Measurements from ENCODE around the gene UBE2H. TPM values are rescaled to one million over a fixed set of nuclear protein-coding genes. Genes with fewer than 3 reads are reported as not detected.
"Not testable (repeated sequence)": the region's sequence is repeated elsewhere in the genome, so short reads cannot be mapped to it uniquely, and the experiment has no call there.

UBE2H gene
- polyA plus RNA-seq, 4 donors: 112 to 140 (median 128) TPM

DNA sequence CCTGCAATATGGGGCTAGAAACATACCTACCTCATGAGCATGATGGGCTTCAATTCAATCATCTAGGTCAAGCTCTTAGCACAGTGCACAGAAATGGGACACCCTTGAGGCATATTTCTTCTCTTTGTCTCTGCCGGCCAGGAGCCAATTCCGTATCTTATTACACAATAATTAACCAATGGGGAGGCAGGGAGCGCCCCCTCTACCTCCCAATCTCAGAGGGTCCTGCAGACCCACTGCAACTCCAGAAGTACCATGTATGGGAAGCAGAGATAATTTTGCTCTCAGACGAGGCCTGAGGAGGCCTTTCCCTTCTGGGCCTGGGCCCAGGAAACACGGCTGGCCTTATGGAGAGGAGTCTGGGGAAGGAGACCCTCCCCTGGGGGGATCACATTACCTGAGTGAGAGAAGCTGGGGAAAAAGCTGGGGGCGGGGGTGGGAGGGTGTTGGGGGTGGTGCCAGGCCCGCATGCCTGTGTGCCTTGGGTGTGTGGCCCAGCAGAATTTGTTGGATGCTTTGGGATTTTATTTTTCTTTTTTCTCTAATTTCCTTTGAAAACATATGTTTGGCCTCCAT lies 155.5 kb downstream of the UBE2H start:
- no peak for DNase-seq (ENCODE audit: low read depth in 4 of 4, low spot score in 3 of 4)

DNA sequence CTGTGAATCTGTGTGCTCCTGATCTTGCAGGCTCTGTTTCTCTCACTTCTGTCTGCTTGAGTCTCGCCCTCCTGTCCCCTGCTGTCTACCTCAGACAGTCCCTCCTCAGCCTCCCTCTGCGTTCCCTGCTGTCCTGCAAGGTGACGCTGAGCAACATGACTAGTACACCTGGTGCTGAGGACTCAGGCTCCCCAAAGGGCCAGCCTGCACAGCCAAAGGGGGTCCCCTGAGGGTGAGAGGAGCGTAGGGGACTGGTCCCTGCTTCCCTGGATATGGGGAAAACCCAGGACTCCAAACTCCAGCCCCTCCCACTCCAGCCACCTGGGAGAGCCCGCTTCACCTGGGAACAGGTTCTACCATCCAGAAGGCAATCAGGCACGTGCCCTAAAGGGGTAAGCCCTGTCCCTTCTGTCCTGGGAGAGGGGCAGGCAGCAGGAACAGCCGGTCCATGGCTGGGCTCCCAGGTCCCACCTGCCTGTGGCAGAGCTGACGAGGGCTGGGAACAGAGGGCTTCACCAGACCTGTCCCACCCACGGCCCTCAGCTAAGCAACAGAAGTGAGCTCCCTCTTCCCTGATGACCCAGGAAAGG lies 156.5 kb downstream of the UBE2H start:
- DNase-seq (ENCODE audit: low read depth in 4 of 4, low spot score in 3 of 4): no peak

DNA sequence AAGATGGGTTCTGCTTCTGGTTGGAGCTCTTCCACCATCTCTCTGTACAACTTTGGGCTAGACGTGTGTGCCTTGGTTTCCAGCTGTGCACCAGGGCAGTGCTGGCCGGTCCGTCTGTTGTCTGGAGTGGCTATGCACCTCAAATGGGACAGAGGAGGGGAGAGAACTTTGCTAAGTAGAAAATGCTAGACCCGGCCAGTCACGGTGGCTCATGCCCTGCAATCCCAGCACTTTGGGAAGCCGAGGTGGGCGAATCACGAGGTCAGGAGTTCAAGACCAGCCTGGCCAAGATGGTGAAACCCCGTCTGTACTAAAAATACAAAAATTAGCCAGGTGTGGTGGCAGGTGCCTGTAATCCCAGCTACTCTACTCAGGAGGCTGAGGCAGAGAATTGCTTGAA lies 158.3 kb downstream of the UBE2H start:
- DNase-seq (ENCODE audit: low read depth in 4 of 4, low spot score in 3 of 4): not testable (repeated sequence)

DNA sequence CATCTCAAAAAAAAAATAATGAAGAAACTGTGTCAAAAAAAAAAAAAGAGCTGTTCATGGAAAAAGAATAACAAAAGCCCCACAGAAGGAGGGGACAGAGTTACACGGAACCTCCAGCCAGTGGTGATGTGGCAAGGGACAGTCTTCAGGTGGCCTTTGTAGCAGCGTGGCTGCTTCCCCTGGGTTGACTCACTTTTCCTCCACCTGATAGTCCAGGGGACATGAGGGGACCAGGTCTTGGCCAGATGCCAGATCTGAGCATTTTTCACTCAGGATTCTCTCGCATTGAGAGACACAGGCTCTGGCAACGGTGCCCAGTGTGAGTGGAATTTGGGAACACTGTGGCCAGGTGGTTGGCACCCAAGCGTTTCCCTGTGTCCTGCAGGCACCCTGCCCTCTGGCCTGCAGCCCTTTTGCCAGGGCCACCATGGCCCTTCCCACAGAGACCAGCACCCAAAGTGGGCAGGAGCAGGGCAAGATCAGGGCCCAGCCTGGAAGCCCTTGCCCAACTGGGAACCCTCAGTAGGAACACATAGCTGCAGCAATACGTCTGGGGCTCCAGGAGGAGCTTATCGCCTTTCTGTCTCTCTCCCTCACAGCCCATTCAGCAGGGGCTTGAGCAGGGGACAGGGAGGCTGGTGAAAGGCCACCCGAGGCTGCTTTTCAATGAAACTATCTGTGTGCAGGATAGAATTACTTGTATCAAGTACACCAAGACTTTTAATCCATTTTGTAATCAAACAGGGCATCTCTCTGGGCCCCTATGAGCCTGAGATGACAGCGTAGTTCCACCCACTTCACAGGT lies 159.1 kb downstream of the UBE2H start:
- DNase-seq (ENCODE audit: low read depth in 4 of 4, low spot score in 3 of 4): no peak

DNA sequence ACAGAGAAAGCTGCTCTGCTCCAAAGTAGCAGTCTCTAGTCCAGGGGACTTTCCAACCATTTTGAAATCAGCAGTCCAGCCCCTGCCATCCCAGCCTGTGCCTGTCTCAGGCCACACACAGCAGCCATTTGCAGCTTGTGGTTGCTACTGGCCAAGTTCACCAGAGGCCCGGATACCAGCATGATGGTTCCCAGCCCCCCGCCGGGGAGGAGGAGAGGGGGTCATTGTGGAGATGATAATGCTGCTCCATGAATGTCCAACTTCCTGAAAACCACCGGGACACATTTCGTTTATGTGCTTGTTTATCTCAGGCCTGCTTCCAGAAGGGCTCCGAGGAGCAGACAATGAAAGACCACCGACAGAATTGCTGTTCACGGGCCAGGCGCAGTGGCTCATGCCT lies 160.0 kb downstream of the UBE2H start:
- DNase-seq (ENCODE audit: low read depth in 4 of 4, low spot score in 3 of 4): no peak

DNA sequence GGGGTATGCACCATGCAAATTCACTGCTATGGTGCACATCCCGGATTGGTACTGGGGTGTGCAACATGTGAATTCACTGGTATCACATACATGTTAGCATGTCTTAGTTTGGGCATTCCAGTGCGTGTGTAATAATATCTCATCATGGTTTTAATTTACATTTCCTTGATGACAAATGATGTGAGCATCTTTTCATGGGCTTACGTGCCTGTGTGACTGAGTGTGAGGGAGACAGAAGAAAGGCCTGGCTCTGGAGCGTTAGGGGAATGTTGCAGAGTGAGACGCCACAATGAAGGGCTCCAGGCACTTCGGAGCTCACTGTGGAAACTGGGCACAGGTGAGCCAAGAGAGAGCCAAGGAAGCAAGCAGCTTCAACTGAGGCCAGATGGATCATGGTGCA lies 162.6 kb downstream of the UBE2H start:
- DNase-seq (ENCODE audit: low read depth in 4 of 4, low spot score in 3 of 4): no peak

DNA sequence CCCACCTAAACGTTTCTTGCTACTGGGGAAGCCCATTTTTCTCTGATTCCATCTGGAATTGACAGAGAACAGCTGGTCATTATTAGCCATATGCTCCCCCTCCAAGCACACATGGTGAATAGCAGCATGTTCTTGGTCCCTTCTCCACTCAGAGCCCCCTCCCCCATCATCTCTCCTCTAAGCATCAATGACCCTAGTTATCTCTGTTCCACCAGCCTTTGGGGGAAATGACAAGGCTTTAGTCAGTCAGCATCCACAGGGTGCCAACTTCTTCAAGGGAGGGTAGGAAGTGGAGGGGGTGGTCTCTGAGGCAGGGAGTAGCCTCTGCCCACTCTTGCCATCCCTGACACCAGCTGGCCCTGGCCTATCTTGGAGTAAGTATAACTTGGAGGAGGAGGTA lies 163.1 kb downstream of the UBE2H start:
- no peak for DNase-seq (ENCODE audit: low read depth in 4 of 4, low spot score in 3 of 4)

DNA sequence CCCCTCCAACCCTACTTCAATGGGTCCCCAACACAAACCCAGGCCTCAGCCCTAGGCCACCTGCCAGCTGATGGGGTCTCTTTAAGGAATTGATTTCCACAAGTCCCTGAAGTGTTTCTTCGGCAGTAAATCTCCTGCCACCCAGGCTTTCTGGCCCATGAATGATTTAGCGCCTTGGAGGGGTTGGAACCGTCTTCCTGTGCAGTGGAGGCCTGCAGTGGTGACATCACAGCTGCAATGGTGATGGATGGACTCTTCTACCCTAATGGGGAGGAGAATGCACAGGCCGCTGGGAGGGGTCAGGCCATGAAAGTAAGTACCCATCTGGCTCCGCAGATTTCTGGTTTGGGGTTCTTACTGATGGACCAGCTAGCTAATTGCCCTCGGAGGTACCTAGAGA lies 163.8 kb downstream of the UBE2H start:
- DNase-seq (ENCODE audit: low read depth in 4 of 4, low spot score in 3 of 4): no peak

DNA sequence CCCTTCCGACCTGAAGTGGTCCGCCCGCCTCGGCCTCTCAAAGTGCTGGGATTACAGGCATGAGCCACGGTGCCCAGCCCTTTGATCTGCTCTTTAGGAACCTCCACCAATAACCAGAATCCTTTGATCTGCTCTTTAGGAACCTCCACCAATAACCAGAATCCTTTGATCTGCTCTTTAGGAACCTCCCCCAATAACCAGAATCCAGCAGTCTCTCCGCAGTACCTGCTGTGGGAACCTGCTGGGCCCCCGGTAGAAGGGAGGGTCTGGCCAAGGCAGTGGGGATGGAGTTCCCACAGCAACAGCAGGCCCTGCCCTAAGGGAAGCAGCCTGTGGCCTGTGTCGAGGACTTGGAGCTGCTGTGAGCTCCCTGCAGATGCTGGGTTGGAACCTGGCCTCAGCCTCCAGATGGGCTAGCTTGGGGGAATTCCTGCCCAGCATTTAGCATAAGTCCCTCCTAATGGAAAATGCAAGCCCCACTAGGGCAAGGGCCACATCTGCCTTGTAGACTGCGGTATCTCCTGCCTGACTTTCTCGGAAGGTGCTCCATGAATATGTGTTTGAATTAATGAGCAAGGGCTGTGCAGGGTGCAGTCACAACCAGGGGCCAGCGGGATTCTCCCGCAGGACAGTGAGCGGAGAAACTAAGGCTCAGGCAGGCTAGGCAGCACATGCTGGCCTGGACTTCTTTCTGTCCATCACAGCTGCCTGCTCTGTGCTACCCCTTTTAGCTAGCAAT lies 165.8 kb downstream of the UBE2H start:
- DNase-seq (ENCODE audit: low read depth in 4 of 4, low spot score in 3 of 4): no peak

DNA sequence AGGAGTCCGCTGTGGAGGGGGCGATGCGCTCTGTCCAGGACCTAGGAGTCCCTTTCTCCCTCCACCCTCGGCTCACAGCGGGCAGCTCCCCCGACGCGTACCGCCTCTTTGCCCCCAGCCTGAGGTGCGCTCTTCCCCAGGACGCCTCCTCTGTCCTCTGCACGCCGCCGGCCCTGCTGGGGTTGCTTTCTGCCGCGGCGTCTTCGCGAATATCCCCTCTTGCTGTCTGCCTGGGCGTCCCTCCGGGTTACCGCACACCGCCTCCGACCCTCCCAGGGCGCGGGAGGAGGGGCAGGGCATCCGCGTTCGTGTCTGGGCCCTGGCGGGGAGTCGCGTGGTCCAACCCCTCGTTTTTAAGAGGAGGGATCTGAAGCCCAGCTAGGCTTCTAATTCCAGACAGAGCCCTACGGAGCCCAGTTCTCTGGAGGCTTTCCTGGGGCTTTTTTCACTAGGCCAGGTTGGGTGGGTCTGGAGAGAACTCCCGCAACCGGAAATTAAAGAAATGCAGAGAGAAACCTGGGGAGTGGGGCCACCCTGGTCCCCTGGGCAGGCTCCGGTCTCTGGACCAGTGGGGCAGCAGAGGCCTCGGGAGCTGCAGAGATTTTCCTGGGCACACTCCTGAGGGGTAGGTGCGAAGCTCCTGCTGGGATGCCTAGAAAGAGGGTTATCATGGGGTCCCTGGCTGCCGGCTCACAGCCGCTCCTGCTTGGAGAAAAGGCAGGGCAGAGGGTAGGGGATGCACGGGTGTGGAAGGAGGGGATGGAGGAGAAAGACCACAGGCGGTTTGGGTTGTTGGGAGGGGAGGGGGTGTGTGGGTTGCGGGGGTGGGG lies 166.9 kb downstream of the UBE2H start:
- no peak for DNase-seq (ENCODE audit: low read depth in 4 of 4, low spot score in 3 of 4)

DNA sequence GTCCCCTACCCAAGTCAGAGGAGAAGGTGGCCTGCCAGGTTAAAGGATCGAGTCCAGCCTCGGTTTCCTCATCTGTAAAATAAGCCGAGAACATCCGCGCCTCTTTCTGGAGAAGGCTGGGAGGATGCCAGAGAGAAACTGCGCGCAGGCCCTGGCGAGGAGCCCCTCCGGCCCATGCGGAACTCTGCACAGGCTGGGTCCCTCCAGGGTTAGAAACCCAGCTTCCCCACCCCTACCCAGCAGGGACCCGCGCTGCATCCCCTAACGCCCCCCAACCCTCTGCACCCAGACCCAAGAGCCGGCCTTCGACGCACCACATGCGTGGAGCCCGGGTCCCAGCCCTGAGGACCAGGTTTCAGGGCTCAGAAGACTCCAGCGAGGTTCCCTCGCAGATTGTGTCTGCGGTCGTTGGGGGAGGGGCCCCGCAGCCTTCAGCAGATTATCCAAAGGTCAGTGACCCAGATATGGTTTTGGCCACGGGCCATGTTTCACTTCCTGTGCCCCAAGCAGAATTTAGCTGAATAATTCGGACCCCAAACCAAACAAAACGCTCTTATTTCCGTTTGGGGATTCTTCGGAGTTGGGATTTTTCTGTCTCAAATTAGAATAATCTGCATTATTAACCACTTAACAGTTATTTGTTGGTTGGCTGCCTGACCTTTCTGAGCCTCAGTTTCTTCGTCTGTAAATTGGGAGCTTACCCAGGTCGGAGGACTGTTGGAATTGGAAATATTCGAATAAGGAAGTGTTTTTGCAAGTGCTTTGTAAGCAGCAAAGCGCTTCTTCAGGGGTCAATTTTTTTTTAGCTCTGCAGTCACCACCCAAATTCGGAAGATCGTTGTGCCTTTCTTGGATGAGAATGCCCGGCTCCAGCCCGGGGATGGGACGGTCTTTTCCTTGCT lies 167.7 kb downstream of the UBE2H start:
- no peak for DNase-seq (ENCODE audit: low read depth in 4 of 4, low spot score in 3 of 4)

DNA sequence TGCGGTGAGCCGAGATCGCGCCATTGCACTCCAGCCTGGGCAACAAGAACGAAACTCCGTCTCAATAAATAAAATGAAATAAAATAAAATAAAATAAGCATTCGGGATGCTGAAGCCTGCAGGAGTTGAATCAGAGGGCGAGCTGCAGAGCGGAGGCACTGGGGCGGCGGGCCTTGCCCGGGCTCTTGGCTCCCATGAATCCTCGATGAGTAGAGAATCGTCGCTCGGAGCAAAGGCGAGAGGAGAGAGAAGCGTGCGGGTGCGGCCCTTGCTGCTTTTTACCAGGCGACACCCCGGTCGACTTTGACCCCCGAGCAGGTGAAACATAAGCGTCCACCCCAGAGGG lies 168.3 kb downstream of the UBE2H start:
- no peak for DNase-seq (ENCODE audit: low read depth in 4 of 4, low spot score in 3 of 4)

DNA sequence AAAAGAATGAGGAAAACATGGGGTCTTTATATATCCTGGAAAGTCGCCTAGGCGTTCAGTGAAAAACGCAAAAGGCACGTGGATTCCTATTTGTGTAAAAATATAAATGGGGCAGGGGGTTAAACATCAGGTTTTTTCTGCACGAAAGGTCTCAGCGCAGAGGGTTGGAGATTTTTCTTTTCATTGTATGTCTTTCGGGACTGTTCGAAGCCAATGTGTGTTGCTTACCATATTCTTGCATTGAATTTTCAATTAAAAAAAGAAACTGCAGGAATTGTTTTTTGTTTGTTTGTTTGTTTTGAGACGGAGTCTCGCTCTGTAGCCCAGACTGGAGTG lies 169.2 kb downstream of the UBE2H start:
- DNase-seq (ENCODE audit: low read depth in 4 of 4, low spot score in 3 of 4): no peak

DNA sequence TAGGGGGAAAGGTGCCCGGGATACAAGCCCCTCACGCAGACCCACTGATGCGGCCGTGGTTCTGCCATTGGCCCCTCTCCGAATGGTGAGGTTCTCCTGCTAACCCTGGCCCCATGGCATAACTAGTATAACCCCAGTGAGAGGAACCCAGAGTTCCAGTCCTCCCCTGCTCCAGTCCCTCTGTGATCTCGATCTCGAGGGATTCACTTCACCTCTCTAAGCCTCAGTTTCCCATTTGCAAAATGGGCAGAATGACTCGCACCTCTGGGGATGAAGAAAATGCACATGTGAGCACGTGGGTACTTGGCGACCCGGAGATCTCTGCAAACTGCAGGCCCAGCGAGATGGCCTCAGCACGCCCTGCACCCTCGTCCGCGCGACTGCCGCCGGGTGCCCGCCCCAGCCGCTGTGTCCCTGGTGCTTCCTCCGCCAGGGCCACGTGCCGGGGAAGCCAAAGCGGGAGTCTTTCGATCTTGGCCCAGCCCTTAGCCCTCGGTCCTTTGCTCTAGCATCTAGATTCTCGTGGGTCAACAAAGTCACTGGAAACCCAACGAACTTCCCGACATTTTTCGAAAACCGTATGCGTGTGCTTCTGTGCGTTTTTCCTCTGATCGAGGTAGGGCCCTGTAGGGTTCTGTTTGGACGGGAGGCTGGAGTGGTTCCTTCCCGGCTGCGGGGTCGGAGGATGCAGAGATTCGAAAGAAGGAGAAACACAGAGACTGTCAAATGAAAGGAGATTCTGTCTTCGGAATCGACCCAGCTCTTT lies 169.8 kb downstream of the UBE2H start:
- no peak for DNase-seq (ENCODE audit: low read depth in 4 of 4, low spot score in 3 of 4)

DNA sequence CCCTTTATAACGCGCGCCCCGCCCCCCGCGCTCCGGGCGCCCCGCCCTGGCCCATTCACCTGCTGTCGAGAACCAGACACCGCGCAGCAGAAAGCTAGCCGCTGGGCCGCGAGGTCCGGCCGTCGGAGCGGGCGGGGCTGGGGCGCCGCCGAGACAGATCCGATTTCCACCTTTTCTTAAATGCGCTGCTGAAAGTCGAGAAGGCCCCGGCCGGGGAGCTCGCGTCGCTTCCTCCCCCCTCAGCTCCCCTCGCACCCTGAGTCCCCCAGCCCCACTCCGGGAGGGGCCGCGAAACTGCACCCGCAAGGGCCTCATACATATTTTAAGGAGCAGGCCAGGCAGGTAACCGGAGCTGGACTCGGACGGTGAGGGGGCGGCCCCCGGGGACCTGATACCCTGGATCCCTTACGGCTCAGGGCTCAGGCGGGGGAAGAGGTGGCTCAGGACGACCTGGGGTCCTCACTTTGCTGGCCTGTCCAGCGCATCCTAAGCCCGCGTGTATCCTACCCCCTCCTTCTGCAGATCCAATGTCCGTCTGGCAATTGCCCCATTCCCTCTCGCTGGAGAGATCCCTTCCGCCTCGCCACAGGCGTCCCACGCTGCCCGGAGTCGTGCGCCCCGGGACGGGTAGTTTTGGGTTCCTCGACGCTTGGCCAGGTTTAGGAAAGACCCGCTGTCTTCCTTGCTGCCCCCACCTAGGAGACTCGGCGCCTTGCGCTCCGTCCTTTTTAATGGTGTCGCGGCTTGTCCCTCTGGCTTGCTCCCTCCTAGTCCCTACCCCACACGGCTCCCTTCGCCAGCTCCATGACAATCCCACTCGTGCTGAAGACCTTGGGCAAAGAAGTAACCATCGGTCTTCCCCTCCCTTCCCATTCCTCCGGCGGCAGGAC lies 170.6 kb downstream of the UBE2H start:
- no peak for DNase-seq (ENCODE audit: low read depth in 4 of 4, low spot score in 3 of 4)

DNA sequence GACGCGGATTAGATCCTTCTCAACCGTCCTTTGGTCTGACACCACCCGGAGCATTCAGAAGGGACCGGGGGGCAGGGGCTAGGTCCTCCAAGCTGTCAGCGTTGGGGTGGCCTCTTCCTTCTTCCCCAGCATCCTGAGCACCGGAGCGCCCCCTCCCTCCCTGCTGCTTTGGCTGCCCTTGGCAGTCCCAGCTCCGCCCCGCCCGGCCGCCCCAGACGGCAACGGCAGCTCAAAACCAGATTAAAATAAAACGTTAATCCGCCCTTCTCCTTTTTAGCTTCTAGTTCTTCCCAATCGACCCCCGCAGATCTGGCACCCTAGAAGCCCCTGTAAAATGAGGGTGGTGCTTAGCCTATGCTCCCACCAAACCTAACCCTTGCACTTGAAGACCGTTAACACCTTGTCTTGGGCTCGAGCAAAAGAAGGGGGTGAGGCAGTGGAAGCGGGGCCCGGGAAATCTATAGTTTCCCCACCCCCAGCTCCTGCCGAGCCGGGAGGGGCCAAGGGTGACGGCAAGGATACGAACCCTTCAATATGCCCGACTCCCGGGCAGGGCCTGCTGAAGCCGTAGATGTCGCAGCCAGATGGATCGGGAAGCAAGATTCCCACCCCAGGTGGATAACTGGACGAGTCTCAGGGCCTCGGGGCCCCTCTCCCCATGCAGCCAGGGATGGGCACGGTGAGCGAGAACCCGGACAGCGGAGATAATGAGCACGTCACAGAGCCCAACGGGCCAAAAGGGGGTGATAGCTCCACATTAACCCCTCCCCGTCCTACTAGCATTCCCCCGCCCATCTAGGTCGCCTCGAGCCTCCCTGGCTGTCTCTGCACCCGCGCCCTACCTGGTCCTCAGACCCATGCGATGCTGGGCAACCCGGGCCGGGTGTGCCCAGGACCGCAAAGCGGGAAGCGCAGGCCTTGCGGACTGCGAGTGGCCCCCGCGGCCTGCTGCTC lies 171.5 kb downstream of the UBE2H start:
- DNase-seq (ENCODE audit: low read depth in 4 of 4, low spot score in 3 of 4): no peak

Data from right renal pelvis (tissue), 4 donors.